Bronchial epithelial cell (primary cell): ENCODE results near the gene HIP1. TPM values are rescaled to one million over a fixed set of nuclear protein-coding genes. Genes with fewer than 3 reads are reported as not detected.

Source experiments
- DNase-seq: peaks from one replicate; pipeline ENCODE4 v3.0.0-alpha.2; 2010; ENCODE audit warnings: low read depth
- FAIRE-seq: peaks from 2 replicates; lab custom pipeline; 2011; peaks lifted over from hg19 to GRCh38; lab: Jason Lieb, UNC
- H3K27me3 ChIP-seq: 2 replicates; pipeline ENCODE4 v1.5.1; 2011; ENCODE audit warnings: low read length; ENCODE audit not compliant: control insufficient read depth, insufficient read depth
- H3K36me3 ChIP-seq: 2 replicates; pipeline ENCODE4 v1.5.1; 2011; ENCODE audit warnings: low read length; ENCODE audit not compliant: control insufficient read depth, insufficient read depth
- H3K4me3 ChIP-seq: 2 replicates; pipeline ENCODE4 v1.5.1; 2011; ENCODE audit warnings: mild to moderate bottlenecking, low read depth, low read length, control low read depth
- total RNA-seq: library from RNA; depleted of rRNA; stranded (reverse); fragments of >200 nt; gene quantifications from 2 replicates; pipeline ENCODE4 v1.2.1, GENCODE V29; 2014
- TF ChIP-seq, protein P1 (sequence below): IDR thresholded peaks from 2 replicates; pipeline ENCODE4 v1.5.1; 2011; ENCODE audit warnings: mild to moderate bottlenecking, moderate library complexity, low read length, control low read depth, inconsistent platforms; ENCODE audit not compliant: insufficient read depth, severe bottlenecking

HIP1 gene
- total RNA-seq, 1 donor from 2014 or later: 3.2 TPM

DNA sequence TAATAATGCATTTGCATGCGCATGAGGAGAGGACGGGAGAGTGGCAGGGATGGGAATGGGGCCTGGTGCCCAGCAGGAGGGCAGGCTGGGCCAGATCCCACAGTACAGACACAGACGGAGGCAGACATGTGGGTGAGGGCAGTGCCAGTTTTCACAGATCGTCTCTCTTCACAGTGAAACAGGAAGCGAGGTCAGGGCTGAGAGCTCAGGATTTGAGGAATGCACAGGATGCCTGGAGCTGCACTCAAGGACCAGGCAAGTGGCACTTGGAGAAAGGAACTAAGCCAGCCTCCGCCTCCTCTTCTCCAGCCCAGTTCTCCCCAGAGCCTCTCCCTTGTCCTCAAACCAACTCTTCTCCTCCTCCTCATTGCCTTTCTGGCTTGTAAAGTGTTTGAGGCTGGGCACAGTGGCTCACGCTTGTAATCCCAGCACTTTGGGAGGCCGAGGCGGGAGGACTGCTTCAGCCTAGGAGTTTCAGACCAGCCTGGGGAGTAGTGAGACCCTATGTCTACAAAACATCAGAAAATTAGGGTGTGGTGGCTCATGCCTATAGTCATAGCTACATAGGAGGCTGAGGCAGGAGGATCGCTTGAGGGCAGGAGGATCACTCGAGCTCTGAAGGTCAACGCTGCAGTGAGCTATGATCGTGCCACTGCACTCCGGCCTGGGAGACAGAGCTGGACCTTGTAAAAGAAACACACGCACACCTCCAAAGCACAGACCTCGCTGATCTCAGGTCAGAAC, 115.2 kb downstream of the HIP1 start:
- no peak for DNase-seq
- Histone ChIP-seq H3K27me3 (no peaks in the 10 kb centered on the region), H3K36me3 (no peaks in the 10 kb centered on the region), H3K4me3 (no peak overlapping the region)
- TF ChIP-seq, protein P1, sequence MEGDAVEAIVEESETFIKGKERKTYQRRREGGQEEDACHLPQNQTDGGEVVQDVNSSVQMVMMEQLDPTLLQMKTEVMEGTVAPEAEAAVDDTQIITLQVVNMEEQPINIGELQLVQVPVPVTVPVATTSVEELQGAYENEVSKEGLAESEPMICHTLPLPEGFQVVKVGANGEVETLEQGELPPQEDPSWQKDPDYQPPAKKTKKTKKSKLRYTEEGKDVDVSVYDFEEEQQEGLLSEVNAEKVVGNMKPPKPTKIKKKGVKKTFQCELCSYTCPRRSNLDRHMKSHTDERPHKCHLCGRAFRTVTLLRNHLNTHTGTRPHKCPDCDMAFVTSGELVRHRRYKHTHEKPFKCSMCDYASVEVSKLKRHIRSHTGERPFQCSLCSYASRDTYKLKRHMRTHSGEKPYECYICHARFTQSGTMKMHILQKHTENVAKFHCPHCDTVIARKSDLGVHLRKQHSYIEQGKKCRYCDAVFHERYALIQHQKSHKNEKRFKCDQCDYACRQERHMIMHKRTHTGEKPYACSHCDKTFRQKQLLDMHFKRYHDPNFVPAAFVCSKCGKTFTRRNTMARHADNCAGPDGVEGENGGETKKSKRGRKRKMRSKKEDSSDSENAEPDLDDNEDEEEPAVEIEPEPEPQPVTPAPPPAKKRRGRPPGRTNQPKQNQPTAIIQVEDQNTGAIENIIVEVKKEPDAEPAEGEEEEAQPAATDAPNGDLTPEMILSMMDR: no peak
- FAIRE-seq: no peak

DNA sequence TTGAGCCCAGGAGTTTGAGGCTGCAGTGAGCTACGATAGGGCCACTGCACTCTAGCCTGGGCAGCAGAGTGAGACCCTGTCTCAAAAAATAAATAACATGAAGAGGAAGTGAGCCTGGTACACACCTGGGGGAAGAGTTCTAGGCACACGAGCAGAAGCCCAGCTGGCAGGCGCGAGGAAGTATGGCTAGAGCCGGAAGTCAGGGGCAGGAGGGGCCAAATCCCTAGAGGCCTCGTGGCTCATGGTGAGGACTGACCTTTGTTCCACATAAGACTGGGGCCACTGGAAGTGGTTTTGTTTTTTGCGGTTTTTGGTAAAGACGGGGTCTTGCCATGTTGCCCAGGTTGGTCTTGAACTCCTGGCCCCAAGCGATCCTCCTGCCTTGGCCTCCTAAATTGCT, 117.6 kb downstream of the HIP1 start:
- FAIRE-seq (no peak), DNase-seq (no peak)
- H3K36me3 ChIP-seq: no peaks in the 10 kb centered on the region
- H3K27me3 ChIP-seq: no peaks in the 10 kb centered on the region
- TF ChIP-seq, protein P1: no peak
- H3K4me3 ChIP-seq: no peak overlapping the region

DNA sequence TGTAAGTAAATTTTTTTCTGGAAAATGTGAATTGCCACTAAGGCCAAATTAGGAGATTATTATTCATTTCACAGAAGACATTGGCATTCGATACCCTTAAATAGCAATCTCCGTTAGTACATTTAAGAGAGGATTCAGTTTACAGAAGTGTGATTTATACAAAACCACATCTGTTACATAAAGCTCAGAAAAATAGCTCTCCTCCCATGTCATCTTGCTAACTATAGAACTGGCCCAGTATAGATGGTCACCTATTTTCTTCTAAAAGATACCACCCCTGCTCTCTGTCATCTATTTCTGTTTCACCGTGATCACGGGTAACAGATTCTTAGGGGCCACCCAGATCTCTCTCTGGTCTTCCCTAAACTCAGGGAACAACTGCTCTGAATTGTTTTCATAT, 119.1 kb downstream of the HIP1 start:
- Histone ChIP-seq H3K36me3 (no peaks in the 10 kb centered on the region), H3K4me3 (no peak overlapping the region), H3K27me3 (no peaks in the 10 kb centered on the region)
- DNase-seq (no peak), FAIRE-seq (no peak)
- TF ChIP-seq, protein P1: no peak

DNA sequence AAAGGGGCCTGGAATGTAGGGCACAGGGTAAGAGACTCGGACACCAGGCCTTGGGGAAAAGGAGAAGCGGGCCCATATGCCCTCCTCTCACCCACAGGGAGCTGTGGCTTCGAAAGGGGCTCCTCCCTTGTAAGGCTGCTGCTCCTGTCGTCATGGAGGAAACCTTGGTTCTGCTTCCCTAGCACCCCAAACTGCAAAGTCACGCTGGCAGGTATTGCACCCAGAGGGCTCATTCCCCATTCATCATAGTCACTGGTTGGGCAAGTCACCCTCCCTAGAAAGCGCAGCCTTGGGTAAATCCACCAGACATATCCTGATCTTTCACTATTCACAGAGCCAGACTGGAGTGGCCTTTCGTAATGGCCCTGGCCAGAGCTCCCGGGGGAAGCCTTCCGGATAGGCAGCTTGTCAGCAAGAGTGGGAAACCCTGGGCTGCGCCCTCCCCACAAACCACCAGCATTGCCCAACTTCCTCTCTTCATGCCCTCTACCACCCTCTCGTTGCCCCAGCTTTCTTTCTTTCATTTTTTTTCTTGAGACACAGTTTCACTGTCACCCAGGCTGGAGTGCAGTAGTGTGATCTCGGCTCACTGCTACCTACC, 121.0 kb downstream of the HIP1 start:
- TF ChIP-seq, protein P1: no peak
- Histone ChIP-seq H3K4me3 (no peak overlapping the region), H3K36me3 (no peaks in the 10 kb centered on the region), H3K27me3 (no peaks in the 10 kb centered on the region)
- DNase-seq: no peak
- no peak for FAIRE-seq

DNA sequence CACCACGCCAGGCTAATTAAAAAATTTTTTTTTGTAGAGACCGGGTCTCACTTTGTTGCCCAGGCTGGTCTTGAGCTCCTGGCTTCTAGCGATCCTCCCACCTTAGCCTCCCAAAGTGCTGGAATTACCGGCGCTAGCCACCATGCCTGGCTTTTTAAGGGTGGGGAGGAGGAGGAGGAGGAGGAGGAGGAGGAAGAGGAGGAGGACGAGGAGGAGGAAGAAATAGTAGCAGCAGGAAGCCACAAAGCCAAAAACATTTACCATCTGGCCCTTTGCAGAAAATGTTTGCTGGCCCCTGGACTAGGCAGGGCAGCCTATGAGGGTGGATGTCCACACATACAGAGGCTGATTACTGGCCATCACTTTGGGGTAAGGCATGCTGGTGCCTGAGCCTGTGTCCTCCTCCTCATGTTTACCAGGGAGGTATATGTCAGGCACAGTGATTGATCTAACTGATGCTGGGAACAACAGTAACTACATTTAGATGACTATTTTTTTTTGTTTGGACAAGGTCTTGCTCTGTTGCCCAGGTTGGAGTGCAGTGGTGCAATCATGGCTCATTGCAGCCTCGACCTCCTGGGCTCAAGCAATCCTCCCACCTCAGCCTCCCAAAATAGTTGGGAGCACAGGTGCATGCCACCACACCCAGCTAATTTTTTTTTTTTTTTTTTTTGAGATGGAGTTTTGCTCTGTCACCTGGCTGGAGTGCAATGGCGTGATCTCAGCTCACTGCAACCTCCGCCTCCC, 122.1 kb downstream of the HIP1 start:
- Histone ChIP-seq H3K27me3 (no peaks in the 10 kb centered on the region), H3K36me3 (no peaks in the 10 kb centered on the region), H3K4me3 (no peak overlapping the region)
- FAIRE-seq (no peak), DNase-seq (no peak)
- TF ChIP-seq, protein P1: no peak
